Inflammatory macrophage treated with lipopolysaccharide for 1 hour (primary cell): Measurements from ENCODE around the gene KIRREL3.

Source experiments
- DNase-seq, 2 donors: peaks; one replicate each; pipeline ENCODE4 v3.0.0-alpha.2; 2020 to 2022

The KIRREL3 gene

DNA sequence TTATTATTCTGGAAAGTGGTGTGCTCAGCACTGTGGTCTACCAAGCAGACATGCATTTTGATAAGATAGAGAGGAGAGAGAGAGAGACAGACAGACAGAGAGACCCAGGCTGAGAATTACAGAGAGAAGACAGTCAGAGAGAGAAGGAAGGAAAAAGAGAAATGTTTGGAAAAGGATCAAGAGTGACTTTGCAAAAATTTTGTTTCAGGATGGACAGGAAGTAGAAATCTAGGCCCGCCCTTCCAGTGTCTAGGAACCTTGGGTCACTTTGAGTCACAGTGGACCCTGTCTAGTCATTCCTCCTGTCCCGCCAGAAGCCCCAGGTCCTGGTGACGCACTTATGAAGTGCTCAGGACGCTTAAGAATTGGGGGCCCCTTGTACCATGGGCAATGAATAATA lies 478.4 kb downstream of the KIRREL3 start:
- no peak for DNase-seq

DNA sequence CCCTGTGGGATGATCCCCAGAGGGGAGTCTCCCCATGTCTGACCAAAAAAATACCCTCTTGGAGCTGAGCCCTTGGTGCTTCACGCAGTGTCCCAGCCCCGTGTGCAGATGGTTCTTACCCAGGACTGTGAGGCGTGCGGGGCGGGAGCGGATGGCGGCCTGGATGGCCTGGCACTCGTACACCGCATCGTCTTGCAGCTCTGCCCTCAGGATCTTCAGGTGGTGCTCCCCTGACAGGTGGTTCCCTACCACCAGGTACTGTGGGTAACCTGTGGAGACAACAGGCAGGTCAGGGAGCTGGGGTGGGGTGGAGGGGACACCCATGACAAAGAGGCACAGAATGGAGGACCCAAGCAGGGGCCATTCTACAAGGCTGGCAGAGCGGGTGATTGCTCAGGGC lies 479.4 kb downstream of the KIRREL3 start:
- DNase-seq: no peak

DNA sequence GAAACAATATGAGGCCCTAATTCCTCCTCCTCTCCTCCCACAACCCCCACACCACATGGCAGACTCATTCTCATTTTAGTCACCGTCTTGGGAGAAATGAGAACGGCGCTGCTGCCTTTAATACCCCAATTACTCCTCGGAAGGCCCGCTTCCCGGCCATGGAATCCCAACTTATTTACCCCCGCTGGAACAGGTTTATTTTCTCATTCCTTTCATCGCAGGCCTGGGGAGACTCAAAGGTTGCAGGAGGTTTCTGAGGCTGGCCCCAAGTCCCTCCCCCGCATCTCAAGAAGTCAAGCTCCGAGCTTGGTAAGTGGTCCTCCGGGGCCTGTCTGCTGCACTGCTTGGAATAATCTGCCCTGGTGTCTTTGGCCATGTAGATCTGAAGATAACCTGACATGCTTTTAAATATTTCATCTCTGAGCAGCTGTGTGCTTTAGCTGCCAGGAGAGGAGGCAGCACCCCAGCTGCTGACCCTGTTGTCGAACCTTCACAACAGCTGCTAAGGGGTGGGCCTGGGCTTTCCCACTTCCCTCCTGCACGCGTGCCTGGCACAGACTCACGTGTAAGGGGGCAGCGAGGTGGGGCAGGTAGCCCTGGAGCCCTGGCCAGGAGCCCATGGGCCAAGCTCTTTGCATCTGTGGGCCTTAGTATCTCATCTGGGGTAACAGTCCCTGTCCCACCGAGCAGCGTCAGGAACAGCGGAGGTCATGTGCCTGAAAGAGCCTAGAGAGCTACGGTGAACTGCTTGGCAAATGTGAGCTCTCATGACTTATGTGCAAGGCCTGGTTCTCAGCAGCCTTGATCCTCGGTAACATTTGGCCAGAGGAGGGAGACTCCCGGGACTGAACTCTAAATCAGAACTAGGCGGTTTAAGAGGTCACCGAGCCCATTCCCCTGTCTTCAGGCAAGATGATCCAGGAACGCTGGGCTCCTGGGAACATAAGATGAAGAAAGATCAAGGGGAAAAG lies 480.5 kb downstream of the KIRREL3 start:
- DNase-seq: no peak

DNA sequence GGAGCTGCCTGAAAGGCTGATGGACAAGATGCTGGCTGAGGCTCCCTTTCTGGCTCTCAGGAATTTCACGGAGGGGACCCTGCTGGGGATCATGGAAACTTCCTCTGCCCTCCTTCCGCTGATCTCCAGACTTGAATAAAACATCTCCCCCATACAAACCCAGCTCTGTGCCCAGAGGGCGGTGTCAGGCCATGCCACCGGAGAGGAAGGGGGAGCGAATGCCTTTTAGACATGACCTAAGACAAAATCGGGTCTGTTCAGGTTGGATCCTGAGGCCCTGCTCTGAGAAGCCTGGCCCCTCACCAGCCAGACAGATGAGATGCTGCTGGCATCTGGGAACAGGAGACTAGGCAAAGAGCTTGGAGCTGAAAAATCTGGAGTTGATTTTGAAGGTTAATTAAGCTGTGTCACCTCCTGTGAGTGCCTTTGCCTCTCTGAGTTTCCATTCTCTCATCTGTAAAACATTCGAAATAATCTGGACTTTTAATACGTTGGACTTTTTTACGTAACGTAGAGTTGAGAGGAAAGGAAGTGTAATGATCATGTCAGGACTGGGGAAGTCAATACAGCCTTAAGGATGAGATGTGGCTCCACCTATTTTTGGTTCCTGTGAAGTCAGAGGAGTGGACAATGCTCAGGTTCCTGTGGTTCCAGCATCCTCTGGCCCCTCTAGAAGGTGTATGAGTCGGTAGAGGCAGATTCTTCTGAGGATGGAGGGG lies 481.4 kb downstream of the KIRREL3 start:
- no peak for DNase-seq

DNA sequence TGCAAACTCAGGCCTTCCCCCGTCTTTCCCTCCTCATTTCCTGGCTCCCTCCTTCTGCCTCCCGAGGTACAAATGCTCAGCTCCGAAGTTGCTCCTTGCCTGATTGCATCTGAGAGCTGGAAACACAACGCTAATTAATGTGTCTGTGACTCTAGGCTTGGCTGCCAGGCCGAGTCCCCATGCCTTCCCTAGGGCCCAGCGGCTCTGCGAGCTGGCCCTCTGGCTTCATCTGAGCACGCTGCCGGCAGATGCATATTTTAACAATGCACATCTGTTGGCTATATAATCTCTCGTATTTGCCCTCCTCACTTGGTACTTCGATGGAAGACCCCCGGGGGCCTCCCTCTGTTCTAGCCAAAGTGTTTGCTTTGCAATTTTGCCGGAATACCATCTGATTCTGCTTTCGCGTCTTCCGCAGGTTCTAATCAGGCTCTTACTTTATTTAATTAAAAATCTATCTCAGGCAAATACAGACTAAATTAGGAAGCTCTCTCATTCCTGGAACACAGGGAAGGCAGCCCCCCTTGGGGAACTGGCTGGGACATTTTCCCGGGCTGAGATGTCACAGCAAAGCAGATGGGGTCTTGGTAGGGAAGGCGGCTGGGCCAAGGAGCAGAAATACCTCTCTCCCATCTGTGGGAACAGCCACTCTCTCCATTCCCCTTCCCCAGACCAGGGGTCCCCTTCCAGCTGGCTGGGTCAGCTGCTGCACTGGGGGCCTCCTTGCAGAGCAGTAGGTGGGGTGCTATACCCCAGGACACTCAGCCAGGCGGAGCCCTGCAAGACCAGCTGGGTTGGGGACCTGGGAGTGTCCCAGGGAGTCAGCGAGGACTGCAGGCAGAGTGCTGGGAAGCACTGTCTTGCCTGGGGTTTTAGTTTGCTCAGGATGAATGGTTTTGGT lies 482.2 kb downstream of the KIRREL3 start:
- DNase-seq: no peak

DNA sequence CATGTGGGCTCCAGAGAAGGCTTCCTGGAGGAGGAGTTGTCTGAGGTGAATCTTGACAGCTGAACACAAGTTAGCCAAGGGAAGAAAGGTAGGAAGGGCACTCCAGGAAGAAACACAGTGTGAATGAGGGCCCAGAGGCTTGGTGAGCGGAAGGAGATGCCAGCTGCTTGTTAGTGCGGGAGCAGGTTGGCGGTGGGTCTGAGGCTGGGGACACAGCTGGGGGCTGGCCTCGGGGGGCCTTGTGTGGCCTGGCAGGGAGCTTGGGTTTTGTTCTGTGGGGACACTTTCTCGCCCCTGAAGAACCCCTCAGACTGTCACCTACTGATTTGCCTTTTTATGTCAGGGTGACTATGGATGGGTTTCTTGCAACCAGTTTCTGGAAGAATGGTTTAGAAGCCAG lies 485.1 kb downstream of the KIRREL3 start:
- DNase-seq: no peak

DNA sequence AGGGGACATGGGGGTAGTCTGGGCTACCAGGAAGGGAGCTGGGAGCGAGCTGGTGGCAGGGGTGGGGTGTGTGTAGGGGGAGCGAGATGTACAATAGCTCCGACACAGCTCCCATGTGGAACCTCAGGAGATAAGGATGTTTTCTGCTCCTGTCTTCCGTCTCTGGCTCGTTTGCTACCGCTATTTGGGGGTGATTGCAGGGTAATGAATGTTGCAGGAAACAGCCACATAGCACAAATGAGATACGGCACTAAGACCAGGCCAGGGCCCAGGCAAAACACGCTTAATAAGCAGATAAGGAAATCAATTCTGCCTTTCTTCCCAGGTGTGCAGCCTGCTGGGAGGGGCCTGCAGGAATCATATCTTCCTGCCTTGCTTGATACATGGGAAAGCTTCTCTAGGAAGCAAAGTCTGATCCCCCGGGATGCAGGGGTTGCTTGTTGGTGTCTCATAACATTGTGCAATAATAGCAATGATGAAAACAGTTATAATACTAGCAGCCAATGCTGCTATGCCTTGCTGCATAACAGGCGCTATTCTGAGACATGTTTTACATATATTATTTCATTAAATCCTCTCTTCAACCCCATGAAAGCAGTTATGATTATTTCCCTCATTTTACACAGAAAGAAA lies 486.4 kb downstream of the KIRREL3 start:
- no peak for DNase-seq

DNA sequence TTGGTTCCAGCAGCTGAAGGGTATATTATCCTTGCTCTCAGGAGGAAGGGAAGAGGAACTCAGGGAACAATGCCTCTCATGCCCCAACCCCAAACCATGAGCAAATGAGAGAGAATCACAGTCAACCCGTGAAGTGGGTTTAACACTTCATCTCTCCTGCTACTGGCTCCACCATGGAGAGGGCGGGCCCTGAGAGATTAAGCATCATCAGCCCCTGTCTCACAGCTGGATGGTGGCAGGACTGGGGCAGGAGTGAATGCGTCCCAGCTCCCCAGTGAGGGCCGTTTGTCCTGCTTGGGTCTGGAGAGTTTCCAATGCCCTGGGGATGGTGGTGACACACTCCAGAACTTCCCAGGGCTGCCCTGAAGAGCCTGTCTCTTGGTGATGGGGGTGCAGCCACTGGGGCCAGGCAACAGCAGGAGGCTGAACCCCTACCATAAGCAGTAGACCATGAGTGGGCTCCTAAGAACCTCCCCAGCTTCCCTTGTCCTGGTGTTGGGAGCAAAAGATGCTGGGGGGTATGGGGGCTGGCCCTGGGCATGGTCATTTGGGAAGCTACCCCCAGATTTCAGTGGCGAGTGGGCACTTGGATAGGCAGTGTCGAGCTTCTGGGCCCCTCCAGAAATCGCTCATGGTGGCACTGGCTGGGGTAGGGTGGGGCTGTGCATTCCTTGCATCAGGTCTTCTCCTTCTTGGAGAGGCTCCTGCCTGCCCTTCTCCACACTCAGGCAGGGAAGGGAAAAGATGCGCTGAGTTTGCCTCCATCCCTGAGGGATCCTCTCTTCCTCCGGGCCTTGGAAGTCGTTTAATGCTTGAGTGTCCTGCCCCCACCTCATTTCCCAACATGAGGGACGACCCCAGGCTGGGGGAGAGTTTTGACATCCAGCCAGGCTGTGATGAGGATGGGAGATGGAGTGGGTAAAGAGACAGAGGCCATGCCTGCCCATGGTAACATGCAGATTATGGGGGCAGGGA lies 487.5 kb downstream of the KIRREL3 start:
- no peak for DNase-seq

DNA sequence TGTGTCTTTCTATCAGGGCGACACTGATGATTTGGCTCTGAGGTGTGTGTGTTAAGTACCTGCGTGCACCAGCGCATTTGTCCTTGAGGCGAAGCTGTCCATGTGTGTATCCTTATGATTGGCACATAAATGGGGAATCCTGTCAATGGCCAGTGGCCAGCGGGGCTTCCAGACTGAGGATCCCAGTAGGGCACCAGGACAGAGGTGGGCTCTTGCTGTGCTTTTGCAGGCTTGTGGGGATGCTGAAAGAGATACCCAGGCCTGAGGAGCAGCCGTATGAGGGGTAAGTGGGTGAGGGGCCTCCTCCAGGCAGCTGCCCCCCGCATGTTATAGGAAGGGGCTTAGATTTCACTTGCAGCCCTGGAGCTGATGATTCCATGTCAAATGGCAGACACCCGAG lies 488.3 kb downstream of the KIRREL3 start:
- DNase-seq: no peak

DNA sequence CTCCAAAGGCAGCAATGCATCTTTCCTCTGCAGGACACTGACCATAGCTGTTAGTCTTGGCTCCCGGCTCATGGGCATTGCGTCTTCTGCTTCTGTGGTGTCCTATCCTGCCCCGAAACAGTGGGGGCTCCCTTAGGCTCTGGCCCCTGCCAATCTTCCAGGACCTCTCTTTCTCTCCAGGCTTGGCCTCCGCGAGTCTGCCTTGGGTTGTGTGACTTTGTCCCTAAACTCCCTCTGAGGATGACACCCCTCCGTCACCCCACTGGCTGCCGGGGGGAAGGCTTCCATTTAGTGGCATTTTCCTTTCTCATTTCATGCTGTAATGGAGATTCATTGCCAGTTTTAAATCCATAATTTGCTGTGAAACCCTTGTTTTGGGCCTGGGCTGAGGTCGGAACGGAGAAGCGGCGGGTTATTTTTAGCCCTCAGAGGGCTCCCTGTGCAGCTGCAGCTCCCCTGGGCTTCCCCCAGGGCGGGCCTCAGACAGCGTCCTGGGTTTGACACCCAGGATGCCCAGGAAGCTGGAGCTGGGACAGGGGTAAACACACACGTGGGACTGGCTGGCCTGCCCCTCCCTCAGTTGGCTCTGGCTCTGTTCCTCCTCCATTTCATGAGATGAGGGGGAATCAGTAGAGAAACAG lies 489.0 kb downstream of the KIRREL3 start:
- DNase-seq: no peak

DNA sequence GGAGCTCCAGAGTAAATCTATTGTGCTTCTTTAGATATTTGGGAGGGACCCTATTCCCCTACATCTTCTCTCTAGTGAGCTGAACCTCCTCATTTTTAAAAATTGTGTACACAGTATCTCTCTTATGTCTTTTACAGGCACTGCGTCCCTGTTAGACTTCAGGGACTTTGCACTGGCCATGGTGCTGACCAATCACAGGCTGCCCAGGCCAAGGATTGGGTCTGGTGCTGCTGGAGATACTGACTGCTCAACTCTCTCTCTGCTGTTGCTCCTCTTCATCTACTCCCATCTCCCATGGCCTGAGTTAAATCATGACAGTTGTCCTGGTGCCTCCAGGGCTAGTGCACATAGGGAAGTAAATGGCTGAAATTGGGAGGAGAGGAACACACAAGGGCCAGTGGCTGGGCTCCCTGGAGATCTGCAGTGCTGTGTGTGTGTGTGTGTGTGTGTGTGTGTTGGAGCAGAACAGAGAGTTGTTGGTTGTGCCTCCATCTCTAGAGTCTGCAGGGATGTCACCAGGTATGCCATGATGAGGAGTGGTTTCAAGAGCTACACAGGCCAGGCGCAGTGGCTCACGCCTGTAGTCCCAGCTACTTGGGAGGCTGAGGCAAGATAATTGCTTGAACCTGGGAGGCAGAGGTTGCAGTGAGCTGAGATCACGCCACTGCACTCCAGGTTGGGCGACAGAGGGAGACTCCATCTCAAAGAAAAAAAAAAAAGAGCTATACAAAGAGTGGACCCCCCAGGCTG lies 489.8 kb downstream of the KIRREL3 start:
- DNase-seq: no peak

DNA sequence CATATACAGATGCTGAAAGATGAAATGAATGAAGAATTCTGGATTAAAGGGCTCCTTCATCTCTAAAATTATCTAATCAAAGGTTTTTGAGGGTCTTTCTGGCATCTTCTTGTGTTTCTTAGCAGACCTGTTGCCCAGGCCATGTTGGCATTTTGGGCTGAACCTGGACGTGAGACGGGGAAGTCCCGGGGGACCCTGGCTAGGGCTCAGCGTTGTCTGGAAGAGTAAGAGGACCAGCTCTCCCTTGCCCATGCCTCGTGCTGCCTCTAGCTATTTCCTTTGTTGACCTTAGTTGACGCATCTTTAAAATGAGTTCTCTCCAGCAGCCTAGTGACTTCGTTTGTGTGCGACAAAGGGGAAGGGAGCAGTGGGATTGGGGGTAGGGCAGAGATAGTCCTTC lies 492.9 kb downstream of the KIRREL3 start:
- no peak for DNase-seq

DNA sequence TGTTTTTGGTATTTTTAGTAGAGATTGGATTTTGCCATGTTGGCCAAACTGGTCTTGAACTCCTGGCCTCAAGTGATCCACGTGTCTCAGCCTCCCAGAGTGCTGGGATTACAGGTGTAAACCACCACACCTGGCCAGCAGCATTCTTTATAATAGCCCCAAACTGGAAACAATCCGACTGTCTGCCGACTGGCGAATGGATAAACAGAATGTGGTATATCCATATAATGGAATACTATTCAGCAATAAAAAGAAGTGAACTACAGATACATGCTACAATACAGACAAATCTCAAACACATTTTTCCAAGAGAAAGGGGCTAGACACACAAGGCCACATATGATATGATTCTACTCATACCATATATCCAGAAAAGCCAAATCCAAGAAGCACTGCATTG lies 493.8 kb downstream of the KIRREL3 start:
- no peak for DNase-seq

DNA sequence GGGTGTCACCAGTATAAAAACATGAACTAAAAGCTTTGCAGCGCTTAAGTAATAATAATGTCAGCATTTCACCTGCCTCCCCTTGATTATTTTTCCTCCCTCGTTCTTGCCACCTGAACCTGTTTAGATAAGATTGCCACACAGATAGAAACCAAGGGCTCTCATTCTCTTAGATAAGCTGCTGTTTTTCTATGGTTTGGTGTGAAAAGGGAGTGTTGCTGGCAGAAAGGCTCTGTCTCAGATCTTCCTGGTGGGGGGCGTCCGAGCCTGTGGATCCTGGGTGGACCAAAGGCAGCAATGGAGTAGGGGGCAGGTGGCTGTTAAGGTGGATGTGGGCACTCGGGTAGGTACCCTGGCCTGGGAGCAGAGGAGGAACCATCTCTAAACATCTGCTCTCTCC lies 497.6 kb downstream of the KIRREL3 start:
- no peak for DNase-seq

DNA sequence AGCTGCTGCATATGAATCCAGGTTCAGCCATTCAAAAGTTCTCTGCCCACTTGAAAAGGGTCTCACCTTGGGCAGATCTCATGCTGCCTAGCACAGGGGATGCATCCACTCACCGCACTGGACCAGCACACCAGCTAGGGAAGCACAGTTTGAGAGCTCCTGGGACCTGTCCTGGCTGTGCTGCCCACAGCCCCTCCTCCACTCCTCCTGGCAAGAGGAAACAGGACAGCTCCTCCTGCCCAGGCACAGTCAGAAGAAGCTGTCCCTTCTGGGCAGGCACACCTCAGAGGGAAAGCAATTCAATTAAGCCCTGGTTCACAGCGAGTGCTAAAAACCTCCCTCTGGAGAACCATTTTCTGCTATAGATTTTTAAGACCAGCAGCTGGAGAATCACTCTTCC lies 498.4 kb downstream of the KIRREL3 start:
- DNase-seq: no peak

DNA sequence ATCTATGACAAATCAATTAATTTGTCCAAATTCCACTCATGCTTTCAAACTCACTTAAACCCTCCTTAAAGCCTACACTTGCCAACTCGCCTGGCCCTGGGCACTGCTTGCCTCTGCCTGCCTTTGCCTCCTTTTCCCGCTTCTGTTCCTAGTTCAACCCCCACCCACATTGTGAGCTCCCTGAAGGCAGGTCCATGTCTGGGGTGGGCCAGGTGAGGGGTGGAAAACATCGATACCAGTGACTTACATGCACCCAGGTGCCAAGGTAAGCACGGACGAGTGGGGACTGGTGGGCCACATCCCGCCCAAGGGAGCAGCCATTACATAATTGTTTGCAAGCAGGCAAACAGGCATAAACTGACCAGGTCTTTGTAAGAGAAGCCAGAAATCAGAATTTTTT lies 498.9 kb downstream of the KIRREL3 start:
- no peak for DNase-seq

DNA sequence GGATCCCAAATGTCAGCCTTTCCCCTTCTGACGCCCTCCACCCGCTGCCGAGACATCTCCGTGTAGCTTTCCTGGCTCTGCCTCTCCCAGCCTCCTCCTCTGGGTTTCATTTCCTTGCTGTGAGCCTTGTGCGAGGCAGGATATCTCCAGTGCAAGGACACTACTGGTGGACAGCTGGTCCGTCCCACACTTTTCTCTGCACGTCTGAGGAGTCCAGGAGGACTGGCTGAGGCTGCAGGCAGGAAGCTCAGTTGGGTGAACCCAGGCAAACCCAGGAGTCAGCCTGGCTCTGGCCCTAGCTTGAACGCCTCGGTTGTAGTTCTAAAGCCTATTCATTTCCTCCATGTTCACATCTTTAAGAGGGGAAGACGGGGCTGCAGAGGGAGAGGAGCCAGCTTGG lies 499.6 kb downstream of the KIRREL3 start:
- no peak for DNase-seq

DNA sequence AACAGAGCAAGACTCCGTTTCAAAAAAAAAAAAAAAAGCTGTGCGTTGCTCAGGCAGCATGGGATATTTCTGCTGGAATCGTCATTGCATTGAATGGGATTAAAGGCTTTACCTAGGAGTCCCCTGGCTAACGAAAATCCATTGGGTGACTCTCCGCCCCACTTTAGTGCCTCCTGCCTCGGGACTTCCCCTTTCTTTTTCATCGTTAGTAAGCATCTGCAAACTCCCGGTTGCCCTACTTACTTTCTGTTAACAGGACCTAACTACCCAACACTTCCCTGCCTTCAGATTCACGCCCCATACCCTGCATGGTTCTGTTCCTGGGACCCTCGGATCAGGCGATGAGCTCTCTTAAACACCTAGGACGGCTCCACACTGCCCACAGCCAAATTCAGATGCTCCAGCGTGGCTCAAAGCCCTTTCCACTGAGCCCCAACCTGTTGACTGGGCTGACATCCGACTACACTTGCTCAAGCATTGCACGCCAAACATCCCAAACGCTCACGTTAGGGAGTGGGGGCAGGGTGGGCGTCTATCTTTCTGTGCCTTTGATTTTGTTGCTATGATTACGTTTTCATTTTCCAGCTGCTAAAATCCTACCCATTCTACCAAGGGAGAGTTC lies 501.3 kb downstream of the KIRREL3 start:
- DNase-seq: peak in 1 of 2 donors; percentile 3

DNA sequence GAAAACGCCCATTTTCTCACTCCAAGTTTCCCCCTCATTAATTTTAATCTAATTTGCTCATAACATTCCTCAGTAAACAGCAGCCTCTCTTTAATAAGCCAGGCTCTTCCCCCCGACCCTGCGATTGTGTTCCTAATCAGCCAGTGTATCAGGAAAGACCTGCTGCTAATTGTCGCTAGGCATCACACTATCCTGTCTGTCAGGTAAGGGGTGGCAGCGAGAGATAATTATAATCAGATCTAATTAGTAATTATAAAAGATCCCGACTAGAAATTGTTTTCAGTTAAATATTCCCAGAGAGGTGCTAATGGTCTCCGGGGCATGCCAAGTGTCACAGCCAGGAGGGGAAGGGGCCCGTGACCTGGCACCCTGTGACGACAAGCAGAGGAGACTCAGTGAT lies 502.3 kb downstream of the KIRREL3 start:
- no peak for DNase-seq
